CD14-positive monocyte (primary cell): ENCODE data around the gene LAMTOR4. TPM values are rescaled to one million over a fixed set of nuclear protein-coding genes. Genes with fewer than 3 reads are reported as not detected.
"Not testable (repeated sequence)": the region's sequence is repeated elsewhere in the genome, so short reads cannot be mapped to it uniquely, and the experiment has no call there.

Source experiments
- DNase-seq, 3 donors: peaks; one replicate each; pipeline ENCODE4 v3.0.0-alpha.2; 2011 to 2022
- H2AFZ ChIP-seq: 2 replicates; pipeline ENCODE4 v1.6.0; 2012; ENCODE audit warnings: mild to moderate bottlenecking, low read depth, low read length, inconsistent platforms; ENCODE audit not compliant: insufficient read depth, poor library complexity, severe bottlenecking
- H3K27ac ChIP-seq, 2 donors: 1 replicate in 1 of 2; 2 replicates in 1 of 2; pipeline ENCODE4 v1.5.1; 2012 to 2013; ENCODE audit warnings: low read length in 2 of 2, control low read depth in 1 of 2, inconsistent platforms in 1 of 2, low read depth in 1 of 2, mild to moderate bottlenecking in 1 of 2
- H3K27me3 ChIP-seq, 2 donors: one replicate each; pipeline versions ENCODE4 v1.6.0 to v1.6.1; 2011 to 2013; ENCODE audit warnings: low read length in 2 of 2; ENCODE audit not compliant: control insufficient read depth in 2 of 2, insufficient read depth in 2 of 2
- H3K36me3 ChIP-seq, 2 donors: replicated peaks in 1 of 2; 1 replicate in 1 of 2; 2 replicates in 1 of 2; pipeline versions ENCODE4 v1.5.1 to v1.6.1; 2012 to 2013; ENCODE audit warnings: low read length in 2 of 2, control low read depth in 1 of 2, inconsistent platforms in 1 of 2, mild to moderate bottlenecking in 1 of 2; ENCODE audit not compliant: insufficient read depth in 2 of 2, control insufficient read depth in 1 of 2
- H3K4me1 ChIP-seq, 2 donors: 1 replicate in 1 of 2; 2 replicates in 1 of 2; pipeline versions ENCODE4 v1.5.1 to v1.6.1; 2012 to 2013; ENCODE audit warnings: low read length in 2 of 2, control low read depth in 1 of 2, inconsistent platforms in 1 of 2, mild to moderate bottlenecking in 1 of 2, moderate library complexity in 1 of 2; ENCODE audit not compliant: insufficient read depth in 2 of 2, control insufficient read depth in 1 of 2
- H3K4me2 ChIP-seq: replicated peaks from 2 replicates; pipeline ENCODE3; 2012; ENCODE audit warnings: low read length, moderate library complexity, mild to moderate bottlenecking; ENCODE audit not compliant: poor library complexity, severe bottlenecking; ENCODE audit errors: extremely low read depth
- H3K4me3 ChIP-seq, 3 experiments: fragments of 200-600 bp in 1 of 3; sonication (generic) in 1 of 3; replicated peaks in 1 of 3; 1 replicate in 2 of 3; 2 replicates in 1 of 3; pipeline ENCODE4 v1.5.1; 2011 to 2013; ENCODE audit warnings: low read length in 3 of 3, mild to moderate bottlenecking in 3 of 3, control low read depth in 2 of 3, low read depth in 2 of 3, inconsistent platforms in 1 of 3, moderate library complexity in 1 of 3
- H3K79me2 ChIP-seq: 2 replicates; pipeline ENCODE4 v1.6.0; 2012; ENCODE audit warnings: mild to moderate bottlenecking, control low read depth, inconsistent platforms, low read length, moderate library complexity; ENCODE audit not compliant: insufficient read depth
- H3K9ac ChIP-seq: 2 replicates; pipeline ENCODE4 v1.6.0; 2017; ENCODE audit warnings: low read length, mild to moderate bottlenecking; ENCODE audit not compliant: insufficient read depth, poor library complexity, severe bottlenecking
- H3K9me3 ChIP-seq, 2 donors: replicated peaks in 1 of 2; 1 replicate in 1 of 2; 2 replicates in 1 of 2; pipeline versions ENCODE4 v1.5.1 to v1.6.1; 2012 to 2013; ENCODE audit warnings: low read length in 2 of 2, control low read depth in 1 of 2; ENCODE audit not compliant: control insufficient read depth in 1 of 2, insufficient read depth in 1 of 2
- H4K20me1 ChIP-seq: 2 replicates; pipeline ENCODE4 v1.6.0; 2012; ENCODE audit warnings: mild to moderate bottlenecking, low read length, control low read depth, moderate library complexity; ENCODE audit not compliant: insufficient read depth
- H3K27ac Mint-ChIP-seq, 7 donors: one replicate each; pipeline ENCODE4 v1.8.0; 2020; ENCODE audit warnings: mild to moderate bottlenecking in 7 of 7, mixed read lengths in 7 of 7, moderate library complexity in 6 of 7, inconsistent platforms in 2 of 7
- H3K27me3 Mint-ChIP-seq, 3 donors: one replicate each; pipeline ENCODE4 v1.8.0; 2021 to 2022; ENCODE audit warnings: low read depth in 3 of 3, mild to moderate bottlenecking in 3 of 3, mixed read lengths in 3 of 3, moderate library complexity in 3 of 3, inconsistent platforms in 1 of 3
- H3K36me3 Mint-ChIP-seq, 2 donors: one replicate each; pipeline ENCODE4 v1.8.0; 2020; ENCODE audit warnings: mixed read lengths in 2 of 2, inconsistent platforms in 1 of 2, mild to moderate bottlenecking in 1 of 2
- H3K4me1 Mint-ChIP-seq: one replicate; pipeline ENCODE4 v1.8.0; 2020; ENCODE audit warnings: mild to moderate bottlenecking, mixed read lengths
- H3K4me3 Mint-ChIP-seq, 2 donors: one replicate each; pipeline ENCODE4 v1.8.0; 2020; ENCODE audit warnings: mild to moderate bottlenecking in 2 of 2, mixed read lengths in 2 of 2, moderate library complexity in 1 of 2
- H3K9me3 Mint-ChIP-seq, 7 donors: one replicate each; pipeline ENCODE4 v1.8.0; 2020 to 2022; ENCODE audit warnings: mixed read lengths in 7 of 7, mild to moderate bottlenecking in 6 of 7, moderate library complexity in 6 of 7, inconsistent platforms in 2 of 7
- WGBS: methylation state at CpG from one replicate; pipeline ENCODE4 v1.1.5; 2013; ENCODE audit warnings: missing lambda C conversion rate; ENCODE audit not compliant: insufficient coverage; 5-methylcytosine and 5-hydroxymethylcytosine counted together
- intact Hi-C, 2 donors: fragments of 100-400 bp; cut with micrococcal nuclease; formaldehyde crosslinking; loops; one replicate each; pipeline versions ENCODE4 v1.15.0 to v1.15.1; 2023
- polyA plus RNA-seq, 3 donors: library from polyadenylated mRNA; depleted of rRNA in 1 of 3; unstranded in 2 of 3; stranded (reverse) in 1 of 3; fragments of 300-500 nt in 2 of 3; fragments of >200 nt in 1 of 3; fragmentation: Illumina TruSeq in 2 of 3; gene quantifications; 1 replicate in 2 of 3; 2 replicates in 1 of 3; pipeline ENCODE4 v1.2.3, GENCODE V29; 2012 to 2021
- TF ChIP-seq, protein P1 (sequence below): fragments of 200-600 bp; IDR thresholded peaks from one replicate; pipeline ENCODE4 v1.8.0; 2022; ENCODE audit warnings: antibody characterized with exemption, mild to moderate bottlenecking

The LAMTOR4 gene
- polyA plus RNA-seq, 3 donors, result 533 to 754 (median 621) TPM

DNA sequence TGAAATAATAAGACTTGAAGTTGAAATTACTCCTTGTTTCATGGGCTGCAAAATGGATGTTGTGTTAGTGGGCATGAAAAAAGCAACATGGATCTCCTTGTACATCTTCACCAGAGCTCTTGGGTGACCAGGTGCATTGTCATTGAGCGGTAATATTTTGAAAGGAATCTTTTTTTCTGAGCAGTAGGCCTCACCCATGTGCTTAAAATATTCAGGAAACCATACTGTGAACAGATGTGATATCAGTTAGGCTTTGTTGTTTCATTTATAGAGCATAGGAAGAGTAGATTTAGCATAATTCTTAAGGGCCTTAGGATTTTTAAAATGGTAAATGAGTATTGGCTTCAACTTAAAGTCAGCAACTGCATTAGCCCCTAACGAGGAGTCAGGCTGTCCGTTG is 44.3 kb downstream of the LAMTOR4 start:
- H4K20me1 ChIP-seq, result no peaks in the 10 kb centered on the region
- no peaks in the 10 kb centered on the region for H3K36me3 Mint-ChIP-seq
- H3K27ac Mint-ChIP-seq, result no peak overlapping the region
- H3K4me3 Mint-ChIP-seq, result no peak overlapping the region
- no peak overlapping the region for H3K4me2 ChIP-seq
- TF ChIP-seq, protein P1, sequence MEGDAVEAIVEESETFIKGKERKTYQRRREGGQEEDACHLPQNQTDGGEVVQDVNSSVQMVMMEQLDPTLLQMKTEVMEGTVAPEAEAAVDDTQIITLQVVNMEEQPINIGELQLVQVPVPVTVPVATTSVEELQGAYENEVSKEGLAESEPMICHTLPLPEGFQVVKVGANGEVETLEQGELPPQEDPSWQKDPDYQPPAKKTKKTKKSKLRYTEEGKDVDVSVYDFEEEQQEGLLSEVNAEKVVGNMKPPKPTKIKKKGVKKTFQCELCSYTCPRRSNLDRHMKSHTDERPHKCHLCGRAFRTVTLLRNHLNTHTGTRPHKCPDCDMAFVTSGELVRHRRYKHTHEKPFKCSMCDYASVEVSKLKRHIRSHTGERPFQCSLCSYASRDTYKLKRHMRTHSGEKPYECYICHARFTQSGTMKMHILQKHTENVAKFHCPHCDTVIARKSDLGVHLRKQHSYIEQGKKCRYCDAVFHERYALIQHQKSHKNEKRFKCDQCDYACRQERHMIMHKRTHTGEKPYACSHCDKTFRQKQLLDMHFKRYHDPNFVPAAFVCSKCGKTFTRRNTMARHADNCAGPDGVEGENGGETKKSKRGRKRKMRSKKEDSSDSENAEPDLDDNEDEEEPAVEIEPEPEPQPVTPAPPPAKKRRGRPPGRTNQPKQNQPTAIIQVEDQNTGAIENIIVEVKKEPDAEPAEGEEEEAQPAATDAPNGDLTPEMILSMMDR, result no peak
- no peak overlapping the region for H2AFZ ChIP-seq
- H3K36me3 ChIP-seq, result no peaks in the 10 kb centered on the region
- no peaks in the 10 kb centered on the region for H3K27me3 ChIP-seq
- H3K9me3 ChIP-seq, result no peaks in the 10 kb centered on the region
- intact Hi-C loops, result no loop called here
- peaks cover 21 to 27% of the 10 kb centered on the region in 2 donors for H3K4me1 ChIP-seq
- WGBS, result no CpG with 5 or more reads among the region's 3 CpGs
- DNase-seq, result no peak
- peaks cover 1 to 3% (median 1%) of the 10 kb centered on the region in 3 donors for H3K27me3 Mint-ChIP-seq
- peaks cover 30% of the 10 kb centered on the region for H3K4me1 Mint-ChIP-seq
- H3K9me3 Mint-ChIP-seq, result no peaks in the 10 kb centered on the region
- H3K4me3 ChIP-seq, result no peak overlapping the region
- no peak overlapping the region for H3K9ac ChIP-seq
- H3K27ac ChIP-seq, result no peak overlapping the region
- no peaks in the 10 kb centered on the region for H3K79me2 ChIP-seq

DNA sequence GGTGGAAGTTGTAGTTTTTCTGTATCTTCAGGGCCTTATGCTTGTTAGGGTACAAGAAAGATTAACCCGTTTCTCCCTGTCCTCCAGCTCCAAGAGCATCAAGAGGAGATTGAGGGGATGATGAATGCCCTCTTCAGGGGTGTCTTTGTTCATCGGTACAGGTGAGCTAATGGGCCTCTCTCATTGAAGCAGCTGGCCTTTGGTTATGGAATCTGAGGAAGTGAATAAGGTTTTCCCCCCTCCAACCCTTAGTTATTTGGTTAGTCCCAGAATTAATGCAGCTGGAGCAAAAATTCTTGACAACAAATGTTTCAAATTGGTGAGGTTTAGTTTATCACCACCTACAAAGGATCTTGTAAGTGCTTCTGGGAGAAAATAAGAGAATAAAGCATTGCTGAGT is 46.5 kb downstream of the LAMTOR4 start:
- intact Hi-C loops, result no loop called here
- no peaks in the 10 kb centered on the region for H3K9me3 Mint-ChIP-seq

DNA sequence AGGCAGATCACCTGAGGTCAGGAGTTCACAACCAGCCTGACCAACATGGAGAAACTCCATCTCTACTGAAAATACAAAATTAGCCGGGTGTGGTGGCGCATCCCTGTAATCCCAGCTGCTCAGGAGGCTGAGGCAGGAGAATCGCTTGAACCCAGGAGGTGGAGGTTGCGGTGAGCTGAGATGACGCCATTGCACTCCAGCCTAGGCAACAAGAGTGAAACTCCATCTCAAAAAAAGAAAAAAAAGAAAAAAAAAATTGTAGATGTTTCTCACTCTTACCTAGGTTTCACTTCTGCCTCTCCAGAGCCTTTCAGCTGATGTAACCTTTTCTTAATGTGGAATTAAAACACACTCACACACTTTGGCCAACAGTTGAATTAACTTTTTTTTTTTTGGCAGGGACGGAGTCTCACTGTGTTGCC is 47.2 kb downstream of the LAMTOR4 start:
- H3K27me3 Mint-ChIP-seq, H4K20me1 ChIP-seq, DNase-seq, H3K4me3 Mint-ChIP-seq, H3K9me3 Mint-ChIP-seq, H3K79me2 ChIP-seq, H3K27me3 ChIP-seq, H3K36me3 ChIP-seq, H3K4me2 ChIP-seq, intact Hi-C loops, H3K36me3 Mint-ChIP-seq, H3K9me3 ChIP-seq, H3K27ac ChIP-seq, H3K4me3 ChIP-seq, H2AFZ ChIP-seq, H3K9ac ChIP-seq: not testable (repeated sequence)
- Mint-ChIP-seq H3K27ac (peak overlapping the region in 1 of 7 donors; percentile 57), H3K4me1 (peaks cover 24% of the 10 kb centered on the region)
- H3K4me1 ChIP-seq, result peaks cover 24% of the 10 kb centered on the region in 2 donors
- WGBS, result no CpG with 5 or more reads among the region's 6 CpGs

More for the DNA sequence above, 46.5 kb downstream of the LAMTOR4 start:
- no peaks in the 10 kb centered on the region for H3K36me3 ChIP-seq
- no CpG with 5 or more reads among the region's 2 CpGs for WGBS
- H3K9ac ChIP-seq, result no peak overlapping the region
- no peak overlapping the region for H3K27ac ChIP-seq
- H3K4me2 ChIP-seq, result no peak overlapping the region
- Mint-ChIP-seq H3K27ac (no peak overlapping the region), H3K27me3 (peaks cover 1 to 8% (median 7%) of the 10 kb centered on the region in 3 donors), H3K4me3 (no peak overlapping the region), H3K36me3 (no peaks in the 10 kb centered on the region), H3K4me1 (peaks cover 29% of the 10 kb centered on the region)
- TF ChIP-seq, protein P1, result no peak
- no peak for DNase-seq
- no peaks in the 10 kb centered on the region for H4K20me1 ChIP-seq
- no peaks in the 10 kb centered on the region for H3K9me3 ChIP-seq
- H3K27me3 ChIP-seq, result no peaks in the 10 kb centered on the region
- H3K4me1 ChIP-seq, result peaks cover 26 to 29% of the 10 kb centered on the region in 2 donors
- H3K4me3 ChIP-seq, result no peak overlapping the region
- H2AFZ ChIP-seq, result no peak overlapping the region
- no peaks in the 10 kb centered on the region for H3K79me2 ChIP-seq
